Activated naive CD8-positive, alpha-beta T cell treated with anti-CD3 and anti-CD28 coated beads, Interleukin-2, amount 10 ng/mL, durations not matched to agents 7 days and 5 days (primary cell): ENCODE measurements around the gene GAN. TPM values are rescaled to one million over a fixed set of nuclear protein-coding genes. Genes with fewer than 3 reads are reported as not detected.

Experiments used
- ATAC-seq: fragments of 150-1000 bp; cut with Tn5 transposase; one replicate; pipeline ENCODE4 v1.10.0; 2021; ENCODE audit warnings: low read depth, moderate library complexity
- POLR2A ChIA-PET: fragments of 350-600 bp; sonication (Branson Sonifier 250); formaldehyde crosslinking; loops from one replicate; lab custom pipeline; 2021; ENCODE audit warnings: antibody characterized with exemption; lab: Charles Lee
- DNase-seq: peaks from one replicate; pipeline ENCODE4 v3.0.0; 2021
- H3K27ac Mint-ChIP-seq: one replicate; pipeline ENCODE4 v1.8.0; 2022; ENCODE audit warnings: mild to moderate bottlenecking, mixed read lengths
- H3K27me3 Mint-ChIP-seq: one replicate; pipeline ENCODE4 v1.8.0; 2022; ENCODE audit warnings: mild to moderate bottlenecking, moderate library complexity, mixed read lengths
- H3K36me3 Mint-ChIP-seq: one replicate; pipeline ENCODE4 v1.8.0; 2021; ENCODE audit warnings: mild to moderate bottlenecking, mixed read lengths
- H3K4me1 Mint-ChIP-seq: one replicate; pipeline ENCODE4 v1.8.0; 2021; ENCODE audit warnings: mixed read lengths
- H3K4me3 Mint-ChIP-seq: one replicate; pipeline ENCODE4 v1.8.0; 2022; ENCODE audit warnings: mild to moderate bottlenecking, moderate library complexity, mixed read lengths
- H3K9me3 Mint-ChIP-seq: one replicate; pipeline ENCODE4 v1.8.0; 2021; ENCODE audit warnings: mixed read lengths
- total RNA-seq, 2 experiments: library from RNA; stranded (reverse); gene quantifications; one replicate each; pipeline ENCODE4 v1.2.3, GENCODE V29; 2021

The GAN gene
- total RNA-seq, 2 experiments from 2014 or later = 9.0 to 9.3 TPM

GRCh38 chr16:81315271-81316175 is 761 bp downstream of the GAN start:
- H3K4me1 Mint-ChIP-seq = peaks cover 30% of the 10 kb centered on the region
- H3K36me3 Mint-ChIP-seq = peaks cover 7% of the 10 kb centered on the region
- peak; percentile 18 for ATAC-seq
- peaks cover 1% of the 10 kb centered on the region for H3K27me3 Mint-ChIP-seq
- peak overlapping the region; percentile 63 for H3K27ac Mint-ChIP-seq
- H3K4me3 Mint-ChIP-seq = peak overlapping the region; percentile 83
- peak; percentile 65 for DNase-seq
- POLR2A ChIA-PET = interaction anchor here (0.6 to 2.2 kb wide), 10 partner anchors 11 to 310 kb away, joined by 3 to 11 read pairs (median 4); partner anchors contain the start of genes ATMIN, C16orf46, CENPN and CMC2
- no peaks in the 10 kb centered on the region for H3K9me3 Mint-ChIP-seq

- peaks cover 7% of the 10 kb centered on the region for H3K36me3 Mint-ChIP-seq
Observed at GRCh38 chr16:81316176-81316496, 1.4 kb downstream of the GAN start.

GRCh38 chr16:81318711-81319110 is 3.9 kb downstream of the GAN start:
- Mint-ChIP-seq H3K4me3 (no peak overlapping the region), H3K27ac (no peak overlapping the region), H3K4me1 (peaks cover 20% of the 10 kb centered on the region), H3K27me3 (peaks cover 1% of the 10 kb centered on the region), H3K36me3 (peaks cover 2% of the 10 kb centered on the region), H3K9me3 (no peaks in the 10 kb centered on the region)
- no peak for DNase-seq
- POLR2A ChIA-PET = no interaction called here
- ATAC-seq = no peak

More at GRCh38 chr16:81316176-81316496, 1.4 kb downstream of the GAN start:
- POLR2A ChIA-PET = interaction anchor here (1.0 kb wide), 1 partner anchor 311 kb away, joined by 3 read pairs; no protein-coding TSS in a partner anchor
- Mint-ChIP-seq H3K9me3 (no peaks in the 10 kb centered on the region), H3K27ac (peak overlapping the region; percentile 63), H3K4me3 (peak overlapping the region; percentile 83), H3K4me1 (peaks cover 29% of the 10 kb centered on the region), H3K27me3 (peaks cover 1% of the 10 kb centered on the region)
- DNase-seq (no peak), ATAC-seq (no peak)

- ATAC-seq (no peak), DNase-seq (no peak)
- POLR2A ChIA-PET = no interaction called here
- Mint-ChIP-seq H3K27ac (no peak overlapping the region), H3K4me3 (no peak overlapping the region), H3K4me1 (peaks cover 13% of the 10 kb centered on the region), H3K9me3 (no peaks in the 10 kb centered on the region), H3K36me3 (peaks cover 5% of the 10 kb centered on the region), H3K27me3 (peaks cover 1% of the 10 kb centered on the region)
Observed at GRCh38 chr16:81319221-81319912, 4.6 kb downstream of the GAN start.

GRCh38 chr16:81321039-81321438 is 6.3 kb downstream of the GAN start:
- Mint-ChIP-seq H3K36me3 (peaks cover 6% of the 10 kb centered on the region), H3K4me3 (no peak overlapping the region), H3K27me3 (peaks cover 1% of the 10 kb centered on the region), H3K27ac (no peak overlapping the region), H3K9me3 (no peaks in the 10 kb centered on the region), H3K4me1 (peaks cover 9% of the 10 kb centered on the region)
- no peak for DNase-seq
- ATAC-seq = no peak
- POLR2A ChIA-PET = no interaction called here

GRCh38 chr16:81321536-81321935 is 6.8 kb downstream of the GAN start:
- H3K27ac Mint-ChIP-seq = no peak overlapping the region
- POLR2A ChIA-PET = no interaction called here
- ATAC-seq (no peak), DNase-seq (no peak)
- no peak overlapping the region for H3K4me3 Mint-ChIP-seq
- H3K36me3 Mint-ChIP-seq = peaks cover 5% of the 10 kb centered on the region
- H3K9me3 Mint-ChIP-seq = no peaks in the 10 kb centered on the region
- peaks cover 1% of the 10 kb centered on the region for H3K27me3 Mint-ChIP-seq
- H3K4me1 Mint-ChIP-seq = peaks cover 7% of the 10 kb centered on the region

- H3K4me3 Mint-ChIP-seq = no peak overlapping the region
- H3K9me3 Mint-ChIP-seq = no peaks in the 10 kb centered on the region
- no peak for ATAC-seq
- POLR2A ChIA-PET = interaction anchor here (0.9 kb wide), 1 partner anchor 11 kb away, joined by 3 read pairs; the partner anchor contains the start of gene GAN
- no peaks in the 10 kb centered on the region for H3K27me3 Mint-ChIP-seq
- peaks cover 5% of the 10 kb centered on the region for H3K36me3 Mint-ChIP-seq
- H3K4me1 Mint-ChIP-seq = no peaks in the 10 kb centered on the region
- no peak overlapping the region for H3K27ac Mint-ChIP-seq
- no peak for DNase-seq
Observed at GRCh38 chr16:81324808-81325207, 10.0 kb downstream of the GAN start.

- Mint-ChIP-seq H3K27ac (no peak overlapping the region), H3K9me3 (no peaks in the 10 kb centered on the region), H3K4me3 (no peak overlapping the region), H3K4me1 (no peaks in the 10 kb centered on the region), H3K27me3 (no peaks in the 10 kb centered on the region), H3K36me3 (peaks cover 5% of the 10 kb centered on the region)
- ATAC-seq (no peak), DNase-seq (no peak)
- POLR2A ChIA-PET = interaction anchor here (1.1 kb wide), 1 partner anchor 12 kb away, joined by 5 read pairs; the partner anchor contains the start of gene GAN
Observed at GRCh38 chr16:81327011-81327410, 12.2 kb downstream of the GAN start.

- no peak for ATAC-seq
- H3K36me3 Mint-ChIP-seq = peaks cover 8% of the 10 kb centered on the region
- no peak for DNase-seq
- H3K27ac Mint-ChIP-seq = no peak overlapping the region
- H3K4me1 Mint-ChIP-seq = peaks cover 2% of the 10 kb centered on the region
- no peak overlapping the region for H3K4me3 Mint-ChIP-seq
- no peaks in the 10 kb centered on the region for H3K27me3 Mint-ChIP-seq
- POLR2A ChIA-PET = interaction anchor here (1.1 kb wide), 1 partner anchor 13 kb away, joined by 5 read pairs; the partner anchor contains the start of gene GAN
- no peaks in the 10 kb centered on the region for H3K9me3 Mint-ChIP-seq
Observed at GRCh38 chr16:81327447-81328196, 12.9 kb downstream of the GAN start.

- Mint-ChIP-seq H3K36me3 (peaks cover 8% of the 10 kb centered on the region), H3K27ac (no peak overlapping the region), H3K27me3 (no peaks in the 10 kb centered on the region), H3K9me3 (no peaks in the 10 kb centered on the region), H3K4me3 (no peak overlapping the region), H3K4me1 (peaks cover 2% of the 10 kb centered on the region)
- ATAC-seq (no peak), DNase-seq (no peak)
- POLR2A ChIA-PET = no interaction called here
Observed at GRCh38 chr16:81329947-81330346, 15.2 kb downstream of the GAN start.

- H3K36me3 Mint-ChIP-seq = peaks cover 11% of the 10 kb centered on the region
- H3K27ac Mint-ChIP-seq = no peak overlapping the region
- H3K27me3 Mint-ChIP-seq = no peaks in the 10 kb centered on the region
- H3K4me3 Mint-ChIP-seq = no peak overlapping the region
- POLR2A ChIA-PET = no interaction called here
- ATAC-seq = no peak
- peaks cover 2% of the 10 kb centered on the region for H3K4me1 Mint-ChIP-seq
- no peak for DNase-seq
- peaks cover under 1% of the 10 kb centered on the region for H3K9me3 Mint-ChIP-seq
Observed at GRCh38 chr16:81333356-81333755, 18.6 kb downstream of the GAN start.

- Mint-ChIP-seq H3K27ac (no peak overlapping the region), H3K9me3 (peaks cover 6% of the 10 kb centered on the region), H3K4me1 (peaks cover 2% of the 10 kb centered on the region), H3K36me3 (peaks cover 18% of the 10 kb centered on the region), H3K27me3 (no peaks in the 10 kb centered on the region), H3K4me3 (no peak overlapping the region)
- ATAC-seq (no peak), DNase-seq (no peak)
- POLR2A ChIA-PET = interaction anchor here (0.7 kb wide), 1 partner anchor 91 kb away, joined by 3 read pairs; no protein-coding TSS in a partner anchor
Observed at GRCh38 chr16:81335669-81336068, 20.9 kb downstream of the GAN start.

- POLR2A ChIA-PET = no interaction called here
- ATAC-seq (no peak), DNase-seq (no peak)
- H3K9me3 Mint-ChIP-seq = peaks cover 12% of the 10 kb centered on the region
- peaks cover 20% of the 10 kb centered on the region for H3K36me3 Mint-ChIP-seq
- no peak overlapping the region for H3K4me3 Mint-ChIP-seq
- no peak overlapping the region for H3K27ac Mint-ChIP-seq
- peaks cover 2% of the 10 kb centered on the region for H3K4me1 Mint-ChIP-seq
- H3K27me3 Mint-ChIP-seq = no peaks in the 10 kb centered on the region
Observed at GRCh38 chr16:81337097-81337496, 22.3 kb downstream of the GAN start.
